ENCODE results near the gene NCR2. TPM values are rescaled to one million over a fixed set of nuclear protein-coding genes. Genes with fewer than 3 reads are reported as not detected.

NCR2 gene
- total RNA-seq, 1 experiment from 2014 or later = not detected

GRCh38 chr6:41288030-41288753, 47.2 kb upstream of the NCR2 start:
- Histone ChIP-seq H3K9me3 (ENCODE audit: control insufficient read depth, low read depth, low read length) (no peaks in the 10 kb centered on the region), H3K4ac (ENCODE audit: low read depth, low read length) (no peak overlapping the region), H3K79me2 (ENCODE audit: insufficient read depth, low read length) (no peaks in the 10 kb centered on the region), H3K27ac (ENCODE audit: insufficient read length, low read depth, low read length) (no peak overlapping the region), H2BK12ac (ENCODE audit: insufficient read length, low read depth, low read length) (no peak overlapping the region), H2AK5ac (ENCODE audit: insufficient read length, low read length) (no peak overlapping the region), H4K91ac (ENCODE audit: insufficient read length, low read depth, low read length) (no peak overlapping the region), H4K20me1 (ENCODE audit: control insufficient read depth, insufficient read depth, insufficient read length) (no peaks in the 10 kb centered on the region), H3T11ph (ENCODE audit: low read length) (no peak overlapping the region), H2BK120ac (ENCODE audit: low read depth, low read length, poor library complexity, severe bottlenecking) (no peak overlapping the region), H3K18ac (ENCODE audit: insufficient read length, low read depth, low read length) (no peak overlapping the region), H3K56ac (ENCODE audit: insufficient read length, low read depth, low read length) (no peak overlapping the region), H3K14ac (ENCODE audit: insufficient read depth, low read length) (no peak overlapping the region), H3K23me2 (ENCODE audit: insufficient read length, low read depth, low read length, poor library complexity, severe bottlenecking) (no peaks in the 10 kb centered on the region), H3K27me3 (ENCODE audit: insufficient read depth, low read length) (peaks cover 6% of the 10 kb centered on the region; the same call in 1 of the 2 replicates), H2AFZ (ENCODE audit: low read length) (no peak overlapping the region), H2BK15ac (ENCODE audit: low read depth, low read length) (no peak overlapping the region), H4K5ac (ENCODE audit: insufficient read length, low read depth, low read length) (no peak overlapping the region), H2BK5ac (ENCODE audit: insufficient read length, low read length) (no peak overlapping the region), H3K4me1 (ENCODE audit: insufficient read depth, low read length) (no peaks in the 10 kb centered on the region), H4K8ac (replicated peaks; ENCODE audit: insufficient read length, low read depth, low read length) (no peak overlapping the region), H3K4me2 (ENCODE audit: insufficient read depth, insufficient read length, low read length) (no peak overlapping the region), H3K23ac (ENCODE audit: insufficient read length, low read depth, low read length) (no peak overlapping the region), H2BK20ac (ENCODE audit: low read depth, low read length, poor library complexity, severe bottlenecking) (no peak overlapping the region), H3K9ac (ENCODE audit: extremely low read depth, insufficient read length, low read length) (no peak overlapping the region), H3K79me1 (ENCODE audit: insufficient read depth, low read depth, low read length, poor library complexity, severe bottlenecking) (no peaks in the 10 kb centered on the region)
- Mint-ChIP-seq H3K4me1 (peaks cover 31 to 34% of the 10 kb centered on the region in 2 experiments), H3K9me3 (no peaks in the 10 kb centered on the region), H3K4me3 (no peak overlapping the region), H3K27me3 (ENCODE audit: low read depth) (peaks cover 33% of the 10 kb centered on the region), H3K27ac (no peak overlapping the region), H3K36me3 (ENCODE audit: insufficient read depth in 1 of 3, low read depth in 3 of 3) (no peaks in the 10 kb centered on the region)
- no CpG with 5 or more reads among the region's 6 CpGs for WGBS (ENCODE audit: extremely low coverage, insufficient read length, low lambda C conversion rate)
- TF ChIP-seq CTCF (conservative IDR thresholded peaks at IDR 0.05) = no peak
- no peak for DNase-seq

Measured in H9 (cell line).